Activated T-helper 1 cell treated with anti-CD3 and anti-CD28 coated beads, Interleukin-12 subunit alpha, Interleukin-12 subunit beta, Interleukin-2, Interleukin-4 antibody, amounts not matched to agents 30 ng/mL and 10 ng/mL and 1 ng/mL, durations not matched to agents 14 hours and 24 hours and 36 hours (primary cell): ENCODE data around the gene MIA. TPM values are rescaled to one million over a fixed set of nuclear protein-coding genes. Genes with fewer than 3 reads are reported as not detected.
"Not testable (repeated sequence)": the region's sequence is repeated elsewhere in the genome, so short reads cannot be mapped to it uniquely, and the experiment has no call there.

Experiments
- DNase-seq: peaks from one replicate; pipeline ENCODE4 v3.0.0; 2021; ENCODE audit warnings: low spot score
- H3K27ac Mint-ChIP-seq: one replicate; pipeline ENCODE4 v1.8.0; 2021; ENCODE audit warnings: mild to moderate bottlenecking, mixed read lengths
- H3K27me3 Mint-ChIP-seq: one replicate; pipeline ENCODE4 v1.8.0; 2022; ENCODE audit warnings: mild to moderate bottlenecking, moderate library complexity, mixed read lengths; ENCODE audit not compliant: insufficient read depth
- H3K36me3 Mint-ChIP-seq: one replicate; pipeline ENCODE4 v1.8.0; 2021; ENCODE audit warnings: low read depth, mixed read lengths
- H3K4me1 Mint-ChIP-seq: one replicate; pipeline ENCODE4 v1.8.0; 2021; ENCODE audit warnings: low read depth, mixed read lengths
- H3K4me3 Mint-ChIP-seq: one replicate; pipeline ENCODE4 v1.8.0; 2021; ENCODE audit warnings: mild to moderate bottlenecking, moderate library complexity, mixed read lengths
- H3K9me3 Mint-ChIP-seq: one replicate; pipeline ENCODE4 v1.8.0; 2021; ENCODE audit warnings: mixed read lengths
- intact Hi-C: fragments of 100-400 bp; cut with micrococcal nuclease; formaldehyde crosslinking; loops from one replicate; pipeline ENCODE4 v1.15.1; 2024
- total RNA-seq: library from RNA; stranded (reverse); gene quantifications from 2 replicates; pipeline ENCODE4 v1.2.3, GENCODE V29; 2022

Gene MIA
- total RNA-seq, 1 donor from 2014 or later = 0.91 TPM

GRCh38 chr19:40811478-40812341 lies 36.4 kb downstream of the MIA start:
- H3K4me1 Mint-ChIP-seq = peaks cover 39% of the 10 kb centered on the region
- peaks cover 22% of the 10 kb centered on the region for H3K27me3 Mint-ChIP-seq
- no peak for DNase-seq
- H3K9me3 Mint-ChIP-seq = no peaks in the 10 kb centered on the region
- peak overlapping the region; percentile 80 for H3K4me3 Mint-ChIP-seq
- peaks cover 33% of the 10 kb centered on the region for H3K36me3 Mint-ChIP-seq
- intact Hi-C loops = loop anchor here (1.0 kb wide), 1 partner anchor 13 kb away; no protein-coding TSS in a partner anchor
- H3K27ac Mint-ChIP-seq = peak overlapping the region; percentile 63

- intact Hi-C loops, H3K27ac Mint-ChIP-seq, DNase-seq, H3K9me3 Mint-ChIP-seq: not testable (repeated sequence)
- Mint-ChIP-seq H3K4me1 (peaks cover 30% of the 10 kb centered on the region), H3K27me3 (peaks cover 24% of the 10 kb centered on the region), H3K36me3 (peaks cover 26% of the 10 kb centered on the region), H3K4me3 (peak overlapping the region; percentile 35)
Measured at GRCh38 chr19:40812571-40812970, 37.2 kb downstream of the MIA start.

- Mint-ChIP-seq H3K9me3 (no peaks in the 10 kb centered on the region), H3K27me3 (peaks cover 24% of the 10 kb centered on the region), H3K27ac (no peak overlapping the region), H3K4me3 (no peak overlapping the region), H3K4me1 (peaks cover 26% of the 10 kb centered on the region), H3K36me3 (peaks cover 21% of the 10 kb centered on the region)
- no peak for DNase-seq
- intact Hi-C loops = no loop called here
Measured at GRCh38 chr19:40813182-40813581, 37.9 kb downstream of the MIA start.

GRCh38 chr19:40815223-40815622 lies 39.9 kb downstream of the MIA start:
- intact Hi-C loops = no loop called here
- Mint-ChIP-seq H3K27ac (no peak overlapping the region), H3K9me3 (no peaks in the 10 kb centered on the region), H3K27me3 (peaks cover 24% of the 10 kb centered on the region), H3K4me1 (peaks cover 35% of the 10 kb centered on the region), H3K4me3 (no peak overlapping the region), H3K36me3 (peaks cover 12% of the 10 kb centered on the region)
- DNase-seq = no peak

- H3K4me3 Mint-ChIP-seq = peak overlapping the region; percentile 63
- intact Hi-C loops = loop anchor here (1.0 kb wide), 2 partner anchors 41 to 156 kb away; no protein-coding TSS in a partner anchor
- peak; percentile 49 for DNase-seq
- peaks cover 17% of the 10 kb centered on the region for H3K27me3 Mint-ChIP-seq
- H3K4me1 Mint-ChIP-seq = peaks cover 16% of the 10 kb centered on the region
- not testable (repeated sequence) for H3K9me3 Mint-ChIP-seq, H3K36me3 Mint-ChIP-seq
- H3K27ac Mint-ChIP-seq = peak overlapping the region; percentile 20
Measured at GRCh38 chr19:40818480-40819399, 43.4 kb downstream of the MIA start.

- not testable (repeated sequence) for H3K27ac Mint-ChIP-seq, H3K27me3 Mint-ChIP-seq, DNase-seq, H3K4me3 Mint-ChIP-seq, H3K36me3 Mint-ChIP-seq, H3K9me3 Mint-ChIP-seq
- intact Hi-C loops = loop anchor here (1.0 kb wide), 2 partner anchors 42 to 157 kb away; no protein-coding TSS in a partner anchor
- H3K4me1 Mint-ChIP-seq = peaks cover 16% of the 10 kb centered on the region
Measured at GRCh38 chr19:40819479-40820234, 44.3 kb downstream of the MIA start.

GRCh38 chr19:40822161-40822560 lies 46.8 kb downstream of the MIA start:
- H3K9me3 Mint-ChIP-seq = no peaks in the 10 kb centered on the region
- H3K27me3 Mint-ChIP-seq = no peaks in the 10 kb centered on the region
- DNase-seq = no peak
- no peak overlapping the region for H3K4me3 Mint-ChIP-seq
- peaks cover 24% of the 10 kb centered on the region for H3K4me1 Mint-ChIP-seq
- no peak overlapping the region for H3K27ac Mint-ChIP-seq
- peaks cover 7% of the 10 kb centered on the region for H3K36me3 Mint-ChIP-seq
- intact Hi-C loops = no loop called here

GRCh38 chr19:40822704-40823553 lies 47.6 kb downstream of the MIA start:
- peaks cover 28% of the 10 kb centered on the region for H3K4me1 Mint-ChIP-seq
- DNase-seq, H3K4me3 Mint-ChIP-seq, intact Hi-C loops, H3K27me3 Mint-ChIP-seq, H3K9me3 Mint-ChIP-seq, H3K27ac Mint-ChIP-seq: not testable (repeated sequence)
- peaks cover 11% of the 10 kb centered on the region for H3K36me3 Mint-ChIP-seq

- Mint-ChIP-seq H3K4me1 (peaks cover 12% of the 10 kb centered on the region), H3K36me3 (peaks cover 21% of the 10 kb centered on the region)
- H3K27me3 Mint-ChIP-seq, intact Hi-C loops, H3K4me3 Mint-ChIP-seq, H3K27ac Mint-ChIP-seq, H3K9me3 Mint-ChIP-seq, DNase-seq: not testable (repeated sequence)
Measured at GRCh38 chr19:40824916-40825315, 49.6 kb downstream of the MIA start.

GRCh38 chr19:40825460-40826095 lies 50.3 kb downstream of the MIA start:
- H3K9me3 Mint-ChIP-seq, DNase-seq, intact Hi-C loops, H3K4me3 Mint-ChIP-seq, H3K27me3 Mint-ChIP-seq, H3K27ac Mint-ChIP-seq: not testable (repeated sequence)
- peaks cover 21% of the 10 kb centered on the region for H3K36me3 Mint-ChIP-seq
- H3K4me1 Mint-ChIP-seq = peaks cover 12% of the 10 kb centered on the region

GRCh38 chr19:40826312-40826698 lies 51.0 kb downstream of the MIA start:
- H3K27ac Mint-ChIP-seq, H3K27me3 Mint-ChIP-seq, DNase-seq, intact Hi-C loops, H3K4me3 Mint-ChIP-seq, H3K9me3 Mint-ChIP-seq: not testable (repeated sequence)
- H3K36me3 Mint-ChIP-seq = peaks cover 21% of the 10 kb centered on the region
- H3K4me1 Mint-ChIP-seq = peaks cover 12% of the 10 kb centered on the region
